GM12891 (cell line): ENCODE results near the gene HARBI1.
A peak's percentile ranks its signal among the peaks of the same experiment; 100 is the strongest.

ENCODE experiments used
- DNase-seq: peaks from one replicate; pipeline ENCODE4 v3.0.0; 2011; ENCODE audit warnings: low spot score; ENCODE audit not compliant: insufficient read length
- FAIRE-seq: peaks from 2 replicates; lab custom pipeline; 2011; peaks lifted over from hg19 to GRCh38; lab: Jason Lieb, UNC
- PAX5 ChIP-seq: IDR thresholded peaks from 2 replicates; pipeline ENCODE4 v1.6.1; 2011; ENCODE audit warnings: low read length, moderate library complexity, mild to moderate bottlenecking; ENCODE audit not compliant: insufficient read depth, severe bottlenecking
- POLR2A ChIP-seq: IDR thresholded peaks from 2 replicates; pipeline ENCODE4 v1.6.1; 2011; ENCODE audit warnings: low read depth, low read length, control low read depth
- POLR2AphosphoS5 ChIP-seq: IDR thresholded peaks from 2 replicates; pipeline ENCODE4 v1.6.1; 2011; ENCODE audit warnings: low read depth, low read length, control low read depth
- POU2F2 ChIP-seq: IDR thresholded peaks from 2 replicates; pipeline ENCODE4 v1.6.1; 2011; ENCODE audit warnings: low read depth, mild to moderate bottlenecking, control low read depth, low read length, moderate library complexity
- SPI1 ChIP-seq: IDR thresholded peaks from 2 replicates; pipeline ENCODE4 v1.6.1; 2011; ENCODE audit warnings: low read depth, low read length, control low read depth
- TAF1 ChIP-seq: IDR thresholded peaks from 2 replicates; pipeline ENCODE4 v1.6.1; 2011; ENCODE audit warnings: low read depth, low read length, control low read depth

Gene HARBI1

DNA sequence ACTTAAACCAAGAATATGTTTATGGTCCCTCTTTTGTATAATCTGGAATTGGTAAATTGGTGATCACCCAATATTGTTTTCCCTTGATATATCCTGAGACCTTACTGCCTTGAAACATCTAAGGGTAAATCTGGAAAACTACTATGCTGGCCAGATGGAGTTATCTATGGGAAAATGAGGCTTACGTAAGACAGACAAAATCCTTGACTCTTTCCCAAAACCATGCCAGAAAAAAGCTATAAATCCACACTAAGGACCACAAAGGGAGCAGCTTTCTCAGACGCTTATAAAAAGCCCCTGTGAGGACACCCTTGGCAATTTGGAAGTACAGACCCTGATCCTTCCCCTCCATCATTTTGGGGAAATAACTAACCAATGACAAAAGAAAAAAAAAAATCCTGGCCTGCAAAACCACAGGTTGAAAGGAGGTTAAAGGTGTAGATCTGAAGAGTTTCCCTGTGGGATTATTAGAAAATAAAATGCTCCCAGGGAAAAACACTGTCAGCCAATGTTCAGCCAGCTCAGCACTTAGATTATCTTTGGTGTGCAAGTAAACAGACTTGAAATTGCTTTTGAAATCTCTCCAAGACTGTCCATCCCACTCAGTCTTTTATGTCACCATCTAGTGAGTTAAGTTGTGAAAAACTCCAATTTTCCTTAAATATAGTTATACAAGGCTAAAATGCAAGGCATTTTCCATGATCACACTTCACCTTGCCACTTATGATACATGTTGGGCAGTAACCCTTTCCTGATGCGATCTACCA lies 16.6 kb downstream of the HARBI1 start:
- TF ChIP-seq PAX5, result no peak
- FAIRE-seq, result no peak
- no peak for DNase-seq

DNA sequence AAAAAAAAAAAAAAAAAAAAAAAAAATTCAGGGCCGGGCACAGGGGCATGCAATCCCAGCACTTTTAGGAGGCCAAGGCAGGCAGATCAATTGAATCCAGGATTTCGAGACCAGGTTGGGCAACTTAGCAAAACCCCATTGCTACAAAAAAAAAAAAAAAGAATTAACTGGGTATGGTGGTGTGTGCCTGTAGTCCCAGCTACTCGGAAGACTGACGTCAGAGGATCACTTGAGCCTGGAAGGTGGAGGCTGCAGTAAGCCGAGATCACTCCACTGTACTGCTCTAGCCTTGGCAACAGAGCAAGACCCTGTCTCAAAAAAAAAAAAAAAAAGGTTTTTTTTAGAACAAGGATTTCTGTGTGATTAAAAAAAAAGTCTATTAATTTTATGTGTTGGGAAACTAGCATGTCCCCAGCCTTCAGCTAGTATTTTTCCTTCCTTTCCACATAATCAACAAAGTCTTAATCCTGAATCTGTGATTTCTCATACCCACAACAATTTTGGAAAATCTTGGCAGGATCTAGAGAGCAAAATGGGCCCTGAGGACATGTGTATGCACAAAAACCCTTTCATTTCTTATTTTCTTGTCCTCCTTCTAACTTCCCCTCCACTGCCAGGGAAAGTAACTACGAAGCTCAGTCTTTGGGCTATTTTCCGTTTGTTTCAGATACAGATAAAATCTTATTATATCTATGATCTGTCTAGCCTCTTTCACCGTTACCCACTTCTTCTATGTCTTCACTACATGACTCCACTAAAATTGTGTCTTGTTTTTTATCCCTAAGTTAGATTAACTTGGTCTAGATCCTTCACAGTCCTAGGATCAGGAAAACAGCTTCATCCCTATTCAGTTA lies 17.5 kb downstream of the HARBI1 start:
- FAIRE-seq (no peak), DNase-seq (no peak)
- no peak for TF ChIP-seq SPI1
- no peak for TF ChIP-seq POLR2A
- no peak for TF ChIP-seq POLR2AphosphoS5
- TF ChIP-seq PAX5, result no peak
- TF ChIP-seq TAF1, result no peak
- TF ChIP-seq POU2F2, result no peak

GRCh38 chr11:46597609-46598219 lies 19.3 kb downstream of the HARBI1 start:
- FAIRE-seq (no peak), DNase-seq (no peak)
- TF ChIP-seq POU2F2 (no peak), POLR2A (no peak), TAF1 (no peak), SPI1 (no peak), POLR2AphosphoS5 (no peak), PAX5 (no peak)

DNA sequence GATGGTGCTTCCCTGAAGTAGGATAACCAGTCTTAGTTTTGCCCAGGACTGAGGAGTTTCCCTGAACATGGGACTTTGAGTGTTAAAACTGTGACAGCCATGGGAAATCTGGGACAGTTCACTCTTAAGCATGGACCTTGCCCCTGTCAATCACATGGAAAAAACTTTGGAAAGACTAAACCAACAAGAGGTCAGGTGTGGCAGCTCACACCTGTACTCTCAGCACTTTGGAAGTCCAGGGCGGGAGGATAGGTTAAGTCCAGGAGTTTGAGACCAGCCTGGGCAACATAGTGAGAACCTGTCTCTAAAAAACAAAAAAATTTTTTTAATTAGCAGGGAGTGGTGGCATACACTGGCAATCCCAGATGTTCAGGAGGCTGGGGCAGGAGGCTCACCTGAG lies 19.9 kb downstream of the HARBI1 start:
- DNase-seq, result no peak
- TF ChIP-seq POLR2A, result no peak
- no peak for TF ChIP-seq SPI1
- no peak for TF ChIP-seq POU2F2
- TF ChIP-seq PAX5, result no peak
- no peak for TF ChIP-seq POLR2AphosphoS5
- no peak for TF ChIP-seq TAF1
- no peak for FAIRE-seq

- no peak for FAIRE-seq
- DNase-seq, result no peak
- no peak for TF ChIP-seq POU2F2
- no peak for TF ChIP-seq POLR2AphosphoS5
- TF ChIP-seq TAF1, result no peak
- no peak for TF ChIP-seq SPI1
- TF ChIP-seq POLR2A, result no peak
- no peak for TF ChIP-seq PAX5
Measured at GRCh38 chr11:46594785-46595184, 22.2 kb downstream of the HARBI1 start.

DNA sequence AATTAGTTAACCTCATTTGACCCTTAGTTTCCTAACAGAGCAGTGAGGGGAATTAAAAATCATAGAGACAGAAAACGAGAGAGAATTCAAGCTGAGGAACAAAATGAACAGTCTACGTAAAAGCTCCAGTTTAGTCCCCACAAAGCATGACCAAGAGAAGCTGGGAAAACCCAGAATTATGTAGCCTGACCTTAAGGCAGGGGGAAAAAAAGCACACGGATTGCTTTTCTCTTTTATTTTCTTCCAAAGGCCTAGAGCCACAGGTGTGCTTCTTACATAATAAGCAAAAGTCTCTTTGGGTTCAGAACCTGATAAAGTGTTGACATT lies 22.7 kb downstream of the HARBI1 start:
- FAIRE-seq (no peak), DNase-seq (no peak)
- no peak for TF ChIP-seq TAF1
- no peak for TF ChIP-seq POLR2AphosphoS5
- no peak for TF ChIP-seq SPI1
- TF ChIP-seq POLR2A, result no peak
- no peak for TF ChIP-seq PAX5
- TF ChIP-seq POU2F2, result no peak

- FAIRE-seq (peak; percentile 77), DNase-seq (peak; percentile 67)
- TF ChIP-seq POLR2AphosphoS5 (peak; percentile 71; the same call in 1 of the 2 replicates), PAX5 (peak; percentile 5), SPI1 (0 out of 2 replicates have a peak, but pooled peaks have one; percentile 5), POLR2A (peak; percentile 61; the same call in 1 of the 2 replicates), POU2F2 (peak; percentile 58; the same call in 1 of the 2 replicates), TAF1 (peak; percentile 78)
Measured at GRCh38 chr11:46593550-46594373, 23.3 kb downstream of the HARBI1 start, which contains the start of gene AMBRA1. TSS of gene AMBRA1 (minus strand) at chr11:46594023. CDS start at chr11:46548380, 45,643 bp downstream.

DNA sequence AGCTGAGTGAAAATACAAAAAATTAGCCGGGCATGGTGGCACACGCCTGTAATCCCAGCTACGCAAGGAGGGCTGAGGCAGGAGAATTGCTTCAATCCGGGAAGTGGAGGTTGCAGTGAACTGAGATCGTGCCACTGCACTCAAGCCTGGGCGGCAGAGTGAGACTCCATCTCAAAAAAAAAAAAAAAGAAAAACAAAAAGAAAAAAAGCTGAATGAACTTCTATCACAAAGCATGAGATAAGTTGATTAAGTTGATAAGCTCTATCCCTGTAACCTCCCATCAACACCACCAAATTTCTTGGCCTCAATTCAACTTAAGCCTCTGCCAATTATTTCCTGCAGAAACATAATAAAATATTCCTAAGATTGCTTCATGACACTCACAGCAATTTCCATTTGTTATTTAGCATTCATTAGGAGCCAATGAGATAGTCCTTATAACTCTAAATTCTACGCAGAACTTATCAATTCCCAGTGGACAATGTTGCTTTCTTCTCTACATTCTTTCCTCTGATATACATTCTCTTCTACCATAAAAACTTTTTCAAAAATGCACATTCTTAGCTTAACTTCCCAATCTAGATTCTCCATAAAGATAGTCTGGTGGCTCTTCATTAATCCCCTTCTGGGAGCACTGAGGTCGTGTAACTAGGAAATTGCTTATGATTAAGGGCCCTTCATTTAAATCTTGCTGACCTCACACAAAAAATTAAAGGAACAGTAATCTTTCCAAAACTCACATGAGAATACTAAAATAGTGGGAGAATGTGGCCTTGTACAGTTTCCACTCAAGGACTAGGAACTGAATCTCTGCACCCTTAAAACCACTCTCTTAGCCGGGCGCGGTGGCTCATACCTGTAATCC lies 26.1 kb downstream of the HARBI1 start:
- no peak for DNase-seq
- no peak for FAIRE-seq
- TF ChIP-seq TAF1 (no peak), POLR2A (no peak), POU2F2 (no peak), SPI1 (no peak), POLR2AphosphoS5 (no peak), PAX5 (no peak)
